SU-DHL-6 (cell line): Measurements from ENCODE around the gene NTHL1.

Source experiments
- EZH2phosphoT487 ChIP-seq: fragments of 200-600 bp; sonication (generic), shearing (Covaris generic); conservative IDR thresholded peaks from 2 replicates; pipeline ENCODE4 v1.6.1; 2018; ENCODE audit warnings: mild to moderate bottlenecking, antibody characterized with exemption, low read length, moderate library complexity, mixed read lengths
- TF ChIP-seq, protein P1 (sequence below): fragments of 200-600 bp; sonication (generic); IDR thresholded peaks from one replicate; pipeline ENCODE4 v1.5.1; 2017; ENCODE audit warnings: antibody characterized with exemption, mild to moderate bottlenecking, low read length, moderate library complexity; ENCODE audit not compliant: insufficient read depth, poor library complexity, severe bottlenecking

DNA sequence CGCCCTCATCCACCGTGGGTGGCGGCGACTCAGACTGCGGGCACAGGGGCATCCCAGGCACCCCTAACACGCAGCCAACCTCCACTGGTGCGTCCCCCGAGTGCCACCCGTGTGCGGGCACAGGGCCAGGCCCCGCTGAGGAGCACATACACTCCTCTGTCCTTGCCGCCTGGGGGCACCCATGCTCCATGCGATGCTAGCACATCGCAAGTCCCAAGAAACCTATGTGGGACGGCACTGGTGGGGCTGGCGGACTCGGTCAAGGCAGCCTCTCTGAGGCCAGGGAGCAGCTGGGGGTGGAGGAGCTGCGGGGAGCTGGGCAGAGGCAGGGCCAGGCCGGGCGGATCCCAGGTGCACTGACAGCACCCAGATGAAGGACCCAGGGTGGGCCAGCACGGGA is 42.0 kb downstream of the NTHL1 start:
- TF ChIP-seq, protein P1, sequence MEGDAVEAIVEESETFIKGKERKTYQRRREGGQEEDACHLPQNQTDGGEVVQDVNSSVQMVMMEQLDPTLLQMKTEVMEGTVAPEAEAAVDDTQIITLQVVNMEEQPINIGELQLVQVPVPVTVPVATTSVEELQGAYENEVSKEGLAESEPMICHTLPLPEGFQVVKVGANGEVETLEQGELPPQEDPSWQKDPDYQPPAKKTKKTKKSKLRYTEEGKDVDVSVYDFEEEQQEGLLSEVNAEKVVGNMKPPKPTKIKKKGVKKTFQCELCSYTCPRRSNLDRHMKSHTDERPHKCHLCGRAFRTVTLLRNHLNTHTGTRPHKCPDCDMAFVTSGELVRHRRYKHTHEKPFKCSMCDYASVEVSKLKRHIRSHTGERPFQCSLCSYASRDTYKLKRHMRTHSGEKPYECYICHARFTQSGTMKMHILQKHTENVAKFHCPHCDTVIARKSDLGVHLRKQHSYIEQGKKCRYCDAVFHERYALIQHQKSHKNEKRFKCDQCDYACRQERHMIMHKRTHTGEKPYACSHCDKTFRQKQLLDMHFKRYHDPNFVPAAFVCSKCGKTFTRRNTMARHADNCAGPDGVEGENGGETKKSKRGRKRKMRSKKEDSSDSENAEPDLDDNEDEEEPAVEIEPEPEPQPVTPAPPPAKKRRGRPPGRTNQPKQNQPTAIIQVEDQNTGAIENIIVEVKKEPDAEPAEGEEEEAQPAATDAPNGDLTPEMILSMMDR: no peak
- no peak for TF ChIP-seq EZH2phosphoT487
